Measurements from ENCODE around the gene SPDEF.

The SPDEF gene

GRCh38 chr6:34583461-34583860 lies 27.3 kb upstream of the SPDEF start:
- DNase-seq: no peak

- DNase-seq: no peak
These were observed 25.4 kb upstream of the SPDEF start for GRCh38 chr6:34581561-34581920.

- DNase-seq: no peak
These were observed 24.8 kb upstream of the SPDEF start for GRCh38 chr6:34580707-34581560.

- no peak for DNase-seq
These were observed 22.5 kb upstream of the SPDEF start for GRCh38 chr6:34578445-34579262.

GRCh38 chr6:34576286-34576955 lies 20.3 kb upstream of the SPDEF start:
- DNase-seq: no peak

GRCh38 chr6:34575326-34575725 lies 19.2 kb upstream of the SPDEF start:
- no peak for DNase-seq

GRCh38 chr6:34574647-34575293 lies 18.6 kb upstream of the SPDEF start:
- DNase-seq: no peak

GRCh38 chr6:34573567-34574183 lies 17.5 kb upstream of the SPDEF start:
- no peak for DNase-seq

GRCh38 chr6:34572585-34572984 lies 16.5 kb upstream of the SPDEF start:
- no peak for DNase-seq

GRCh38 chr6:34572021-34572420 lies 15.9 kb upstream of the SPDEF start:
- no peak for DNase-seq

- no peak for DNase-seq
These were observed 15.3 kb upstream of the SPDEF start for GRCh38 chr6:34571388-34571787.

- DNase-seq: no peak
These were observed 14.1 kb upstream of the SPDEF start for GRCh38 chr6:34570066-34570833.

- no peak for DNase-seq
These were observed 13.3 kb upstream of the SPDEF start for GRCh38 chr6:34569361-34569973.

GRCh38 chr6:34568341-34569201 lies 12.4 kb upstream of the SPDEF start:
- DNase-seq: no peak

- DNase-seq: no peak
These were observed 10.9 kb upstream of the SPDEF start for GRCh38 chr6:34566830-34567546.

GRCh38 chr6:34565722-34566137 lies 9.6 kb upstream of the SPDEF start:
- DNase-seq: no peak

- DNase-seq: no peak
These were observed 8.1 kb upstream of the SPDEF start for GRCh38 chr6:34564181-34564580.

GRCh38 chr6:34563513-34563870 lies 7.4 kb upstream of the SPDEF start:
- no peak for DNase-seq

GRCh38 chr6:34562861-34563512 lies 6.9 kb upstream of the SPDEF start:
- DNase-seq: no peak
